Measurements from ENCODE around the gene MALSU1. TPM values are rescaled to one million over a fixed set of nuclear protein-coding genes. Genes with fewer than 3 reads are reported as not detected.
A peak's percentile ranks its signal among the peaks of the same experiment; 100 is the strongest.

The MALSU1 gene
- total and polyA plus RNA-seq, 4 donors = 26.8 to 51.7 (median 45.1) TPM

DNA sequence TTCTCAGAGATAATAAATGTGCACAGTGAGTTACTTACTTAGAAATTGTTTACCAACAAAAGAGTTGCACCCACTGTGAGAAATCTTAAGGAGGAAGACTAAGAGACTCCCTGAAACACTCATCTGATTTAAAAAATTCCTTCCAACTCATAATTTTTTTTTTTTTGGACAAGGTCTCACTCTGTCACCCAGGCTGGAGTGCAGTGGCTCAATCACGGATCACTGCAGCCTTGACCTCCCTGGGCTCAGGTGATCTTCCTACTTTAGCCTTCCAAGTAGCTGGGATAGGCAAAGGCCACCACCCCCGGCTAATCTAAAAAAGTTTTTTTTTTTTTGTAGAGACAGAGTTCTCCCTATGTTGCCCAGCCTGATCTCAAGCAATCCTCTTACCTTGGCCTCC lies 36.0 kb downstream of the MALSU1 start:
- no peak overlapping the region for H3K27ac ChIP-seq (ENCODE audit: low read depth in 1 of 2, low read length in 1 of 2)
- no peak overlapping the region for H3K9ac ChIP-seq (ENCODE audit: insufficient read depth in 1 of 2, low read length in 2 of 2)
- H3K9me3 ChIP-seq (ENCODE audit: control insufficient read depth in 4 of 4, insufficient read depth in 3 of 4, low read length in 3 of 4) = peaks cover 0 to 6% (median 0%) of the 10 kb centered on the region in 4 donors
- TF ChIP-seq, protein P1, sequence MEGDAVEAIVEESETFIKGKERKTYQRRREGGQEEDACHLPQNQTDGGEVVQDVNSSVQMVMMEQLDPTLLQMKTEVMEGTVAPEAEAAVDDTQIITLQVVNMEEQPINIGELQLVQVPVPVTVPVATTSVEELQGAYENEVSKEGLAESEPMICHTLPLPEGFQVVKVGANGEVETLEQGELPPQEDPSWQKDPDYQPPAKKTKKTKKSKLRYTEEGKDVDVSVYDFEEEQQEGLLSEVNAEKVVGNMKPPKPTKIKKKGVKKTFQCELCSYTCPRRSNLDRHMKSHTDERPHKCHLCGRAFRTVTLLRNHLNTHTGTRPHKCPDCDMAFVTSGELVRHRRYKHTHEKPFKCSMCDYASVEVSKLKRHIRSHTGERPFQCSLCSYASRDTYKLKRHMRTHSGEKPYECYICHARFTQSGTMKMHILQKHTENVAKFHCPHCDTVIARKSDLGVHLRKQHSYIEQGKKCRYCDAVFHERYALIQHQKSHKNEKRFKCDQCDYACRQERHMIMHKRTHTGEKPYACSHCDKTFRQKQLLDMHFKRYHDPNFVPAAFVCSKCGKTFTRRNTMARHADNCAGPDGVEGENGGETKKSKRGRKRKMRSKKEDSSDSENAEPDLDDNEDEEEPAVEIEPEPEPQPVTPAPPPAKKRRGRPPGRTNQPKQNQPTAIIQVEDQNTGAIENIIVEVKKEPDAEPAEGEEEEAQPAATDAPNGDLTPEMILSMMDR (IDR thresholded peaks at IDR 0.05; ENCODE audit: control extremely low read depth, extremely low read depth) = no peak
- no peak overlapping the region for H3K4me3 ChIP-seq
- H3K36me3 ChIP-seq (ENCODE audit: control insufficient read depth in 4 of 4, insufficient read depth in 4 of 4, low read length in 4 of 4) = peaks cover 0 to 16% (median 5%) of the 10 kb centered on the region in 4 donors
- WGBS, 2 donors = 52 to 86% methylated on average over 2 of the region's 2 CpGs
- DNase-seq = no peak
- no peaks in the 10 kb centered on the region for H3K27me3 ChIP-seq (ENCODE audit: control insufficient read depth in 3 of 3, insufficient read depth in 3 of 3, low read length in 2 of 3)
- ATAC-seq (ENCODE audit: insufficient read depth, low FRiP score) = no peak
- H3K4me1 ChIP-seq (ENCODE audit: control insufficient read depth in 5 of 5, insufficient read depth in 5 of 5, low read length in 5 of 5) = peaks cover 8 to 59% (median 22%) of the 10 kb centered on the region in 5 donors

DNA sequence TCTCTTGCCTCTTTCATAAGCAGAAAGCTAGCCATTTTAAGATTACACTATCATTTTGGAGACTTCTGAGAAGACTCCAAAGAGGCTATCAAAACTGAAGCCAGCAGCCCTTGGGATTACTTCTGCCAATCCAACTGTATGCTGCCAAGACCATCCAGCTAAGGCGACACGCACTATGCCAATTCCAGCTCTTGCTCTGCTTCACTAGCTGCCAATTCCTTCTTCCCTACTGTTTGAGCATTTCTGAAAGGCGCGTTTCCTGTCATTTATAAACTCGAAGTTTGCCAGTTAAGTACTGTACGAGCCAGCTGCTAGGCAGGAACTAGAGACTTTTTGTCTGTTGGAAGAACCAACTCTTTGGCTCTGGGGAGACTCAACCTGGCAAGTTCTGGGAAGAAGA lies 36.5 kb downstream of the MALSU1 start:
- peaks cover 8 to 59% (median 22%) of the 10 kb centered on the region in 5 donors for H3K4me1 ChIP-seq (ENCODE audit: control insufficient read depth in 5 of 5, insufficient read depth in 5 of 5, low read length in 5 of 5)
- peaks cover 0 to 6% (median 0%) of the 10 kb centered on the region in 4 donors for H3K9me3 ChIP-seq (ENCODE audit: control insufficient read depth in 4 of 4, insufficient read depth in 3 of 4, low read length in 3 of 4)
- peaks cover 0 to 14% (median 5%) of the 10 kb centered on the region in 4 donors for H3K36me3 ChIP-seq (ENCODE audit: control insufficient read depth in 4 of 4, insufficient read depth in 4 of 4, low read length in 4 of 4)
- no peaks in the 10 kb centered on the region for H3K27me3 ChIP-seq (ENCODE audit: control insufficient read depth in 3 of 3, insufficient read depth in 3 of 3, low read length in 2 of 3)
- TF ChIP-seq, protein P1 (IDR thresholded peaks at IDR 0.05; ENCODE audit: control extremely low read depth, extremely low read depth) = no peak
- DNase-seq (peak; percentile 46 to 78 (median 73)), ATAC-seq (ENCODE audit: insufficient read depth, low FRiP score) (no peak)
- 26 to 34% methylated on average over 6 of the region's 6 CpGs for WGBS, 2 donors
- no peak overlapping the region for H3K4me3 ChIP-seq
- H3K27ac ChIP-seq (ENCODE audit: low read depth in 1 of 2, low read length in 1 of 2) = peak overlapping the region in 1 of 2 donors; percentile 65
- no peak overlapping the region for H3K9ac ChIP-seq (ENCODE audit: insufficient read depth in 1 of 2, low read length in 2 of 2)

DNA sequence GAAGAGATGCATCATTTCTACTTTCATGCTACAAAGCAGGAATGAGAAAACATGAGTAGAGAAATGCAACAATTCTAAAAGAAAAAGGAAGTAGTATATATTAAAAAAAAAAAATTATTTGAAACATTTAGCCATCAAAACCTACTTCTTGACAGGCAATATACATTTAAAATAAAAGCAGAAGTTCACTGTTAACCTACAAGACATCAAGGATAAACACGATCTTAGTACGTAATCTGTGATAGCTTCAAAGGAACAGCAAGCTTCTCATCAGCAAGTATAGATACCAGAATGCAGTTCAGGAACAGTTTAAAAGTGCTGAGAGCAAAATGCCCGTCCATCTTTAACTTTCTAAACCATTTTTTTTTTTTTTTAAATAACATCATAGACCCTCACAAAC lies 36.9 kb downstream of the MALSU1 start:
- H3K4me1 ChIP-seq (ENCODE audit: control insufficient read depth in 5 of 5, insufficient read depth in 5 of 5, low read length in 5 of 5) = peaks cover 8 to 59% (median 22%) of the 10 kb centered on the region in 5 donors
- no peak overlapping the region for H3K27ac ChIP-seq (ENCODE audit: low read depth in 1 of 2, low read length in 1 of 2)
- DNase-seq (no peak), ATAC-seq (ENCODE audit: insufficient read depth, low FRiP score) (no peak)
- no peak overlapping the region for H3K9ac ChIP-seq (ENCODE audit: insufficient read depth in 1 of 2, low read length in 2 of 2)
- TF ChIP-seq, protein P1 (IDR thresholded peaks at IDR 0.05; ENCODE audit: control extremely low read depth, extremely low read depth) = no peak
- peaks cover 0 to 14% (median 5%) of the 10 kb centered on the region in 4 donors for H3K36me3 ChIP-seq (ENCODE audit: control insufficient read depth in 4 of 4, insufficient read depth in 4 of 4, low read length in 4 of 4)
- WGBS, 2 donors = 39 to 62% methylated on average over 3 of the region's 3 CpGs
- no peaks in the 10 kb centered on the region for H3K27me3 ChIP-seq (ENCODE audit: control insufficient read depth in 3 of 3, insufficient read depth in 3 of 3, low read length in 2 of 3)
- no peak overlapping the region for H3K4me3 ChIP-seq
- peaks cover 0 to 6% (median 0%) of the 10 kb centered on the region in 4 donors for H3K9me3 ChIP-seq (ENCODE audit: control insufficient read depth in 4 of 4, insufficient read depth in 3 of 4, low read length in 3 of 4)

DNA sequence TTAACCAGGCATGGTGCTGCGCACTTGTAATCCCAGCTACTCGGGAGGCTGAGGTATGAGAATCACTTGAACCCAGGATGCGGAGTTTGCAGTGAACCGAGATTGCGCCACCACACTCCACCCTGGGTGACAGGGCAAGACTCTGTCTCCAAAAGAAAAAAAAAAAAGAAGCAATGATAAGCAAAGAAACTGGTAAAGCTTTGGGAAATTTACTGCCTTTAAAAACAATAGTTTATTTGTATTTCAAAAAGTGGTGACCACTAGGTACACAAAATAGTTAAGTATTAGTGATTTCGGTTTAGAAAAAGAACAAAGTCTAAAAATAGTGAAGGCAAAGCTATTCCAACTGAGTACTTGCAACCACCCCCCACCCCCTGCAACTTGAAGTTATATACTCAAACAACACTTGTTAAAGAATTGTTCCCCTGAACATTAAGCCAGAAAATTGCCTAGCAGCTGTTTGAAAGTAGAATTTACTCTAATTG lies 37.7 kb downstream of the MALSU1 start:
- TF ChIP-seq, protein P1 (IDR thresholded peaks at IDR 0.05; ENCODE audit: control extremely low read depth, extremely low read depth) = no peak

More for the DNA sequence above, 37.7 kb downstream of the MALSU1 start:
- Histone ChIP-seq H3K9ac (ENCODE audit: insufficient read depth in 1 of 2, low read length in 2 of 2) (no peak overlapping the region), H3K4me3 (no peak overlapping the region), H3K36me3 (ENCODE audit: control insufficient read depth in 4 of 4, insufficient read depth in 4 of 4, low read length in 4 of 4) (peaks cover 0 to 14% (median 6%) of the 10 kb centered on the region in 4 donors), H3K27me3 (ENCODE audit: control insufficient read depth in 3 of 3, insufficient read depth in 3 of 3, low read length in 2 of 3) (no peaks in the 10 kb centered on the region), H3K4me1 (ENCODE audit: control insufficient read depth in 5 of 5, insufficient read depth in 5 of 5, low read length in 5 of 5) (peaks cover 8 to 59% (median 22%) of the 10 kb centered on the region in 5 donors), H3K9me3 (ENCODE audit: control insufficient read depth in 4 of 4, insufficient read depth in 3 of 4, low read length in 3 of 4) (peaks cover 0 to 6% (median 0%) of the 10 kb centered on the region in 4 donors), H3K27ac (ENCODE audit: low read depth in 1 of 2, low read length in 1 of 2) (no peak overlapping the region)
- ATAC-seq (ENCODE audit: insufficient read depth, low FRiP score) (no peak), DNase-seq (no peak)
- 73 to 75% methylated on average over 6 of the region's 6 CpGs for WGBS, 2 donors

Measured in lung (tissue), 12 donors.